Right lung (tissue), 5 donors: ENCODE results near the gene ZDHHC7. TPM values are rescaled to one million over a fixed set of nuclear protein-coding genes. Genes with fewer than 3 reads are reported as not detected.
"Not testable (repeated sequence)": the region's sequence is repeated elsewhere in the genome, so short reads cannot be mapped to it uniquely, and the experiment has no call there.

Experiments used
- DNase-seq, 2 donors: peaks; one replicate each; pipeline ENCODE4 v3.0.0-alpha.2; 2013
- polyA plus RNA-seq, 5 donors: library from polyadenylated mRNA; unstranded; fragments of 120-200 nt; gene quantifications; one replicate each; pipeline versions ENCODE4 v1.2.1 to v1.2.3, GENCODE V29; 2013; ENCODE audit warnings: inconsistent platforms in 1 of 5, low replicate concordance in 1 of 5; ENCODE audit not compliant: insufficient read length in 5 of 5, insufficient read depth in 1 of 5

ZDHHC7 gene
- polyA plus RNA-seq, 5 donors: 52.9 to 68.4 (median 59.7) TPM

DNA sequence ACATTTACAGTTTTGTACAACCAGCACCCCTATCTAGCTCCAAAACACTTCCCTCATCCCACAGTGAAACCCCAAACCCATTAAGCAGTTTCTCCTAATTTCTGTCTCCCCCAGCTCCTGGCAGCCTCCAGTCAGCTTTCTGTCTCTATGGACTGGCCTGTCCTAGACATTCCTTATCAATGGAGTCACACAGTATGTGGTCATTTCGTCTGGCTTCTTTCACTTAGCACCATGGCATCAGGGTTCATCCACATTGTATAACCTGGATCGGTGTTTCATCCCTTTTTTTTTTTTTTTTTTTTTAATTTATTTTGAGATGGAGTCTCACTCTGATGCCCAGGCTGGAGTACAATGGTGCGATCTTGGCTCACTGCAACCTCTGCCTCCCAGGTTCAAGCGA lies 68.5 kb downstream of the ZDHHC7 start:
- no peak for DNase-seq

DNA sequence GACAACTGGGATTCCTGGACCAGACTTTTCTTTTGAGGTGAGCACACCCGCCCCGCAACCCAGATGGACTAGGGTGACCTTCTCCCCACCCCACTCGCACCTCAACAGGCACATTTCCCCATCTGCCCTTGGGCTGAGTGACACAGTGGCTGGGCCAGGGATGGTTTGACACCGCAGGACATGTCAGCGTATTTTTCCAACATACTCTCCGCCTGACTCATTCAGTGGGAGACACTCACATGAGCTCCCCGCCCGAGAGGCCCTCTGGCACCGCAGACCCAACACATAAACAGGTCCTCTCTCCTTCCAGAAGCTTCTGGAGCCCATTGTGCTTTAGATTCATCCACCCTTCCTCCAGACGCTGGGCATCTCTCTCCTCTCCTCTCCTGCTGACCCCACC lies 69.4 kb downstream of the ZDHHC7 start:
- no peak for DNase-seq

DNA sequence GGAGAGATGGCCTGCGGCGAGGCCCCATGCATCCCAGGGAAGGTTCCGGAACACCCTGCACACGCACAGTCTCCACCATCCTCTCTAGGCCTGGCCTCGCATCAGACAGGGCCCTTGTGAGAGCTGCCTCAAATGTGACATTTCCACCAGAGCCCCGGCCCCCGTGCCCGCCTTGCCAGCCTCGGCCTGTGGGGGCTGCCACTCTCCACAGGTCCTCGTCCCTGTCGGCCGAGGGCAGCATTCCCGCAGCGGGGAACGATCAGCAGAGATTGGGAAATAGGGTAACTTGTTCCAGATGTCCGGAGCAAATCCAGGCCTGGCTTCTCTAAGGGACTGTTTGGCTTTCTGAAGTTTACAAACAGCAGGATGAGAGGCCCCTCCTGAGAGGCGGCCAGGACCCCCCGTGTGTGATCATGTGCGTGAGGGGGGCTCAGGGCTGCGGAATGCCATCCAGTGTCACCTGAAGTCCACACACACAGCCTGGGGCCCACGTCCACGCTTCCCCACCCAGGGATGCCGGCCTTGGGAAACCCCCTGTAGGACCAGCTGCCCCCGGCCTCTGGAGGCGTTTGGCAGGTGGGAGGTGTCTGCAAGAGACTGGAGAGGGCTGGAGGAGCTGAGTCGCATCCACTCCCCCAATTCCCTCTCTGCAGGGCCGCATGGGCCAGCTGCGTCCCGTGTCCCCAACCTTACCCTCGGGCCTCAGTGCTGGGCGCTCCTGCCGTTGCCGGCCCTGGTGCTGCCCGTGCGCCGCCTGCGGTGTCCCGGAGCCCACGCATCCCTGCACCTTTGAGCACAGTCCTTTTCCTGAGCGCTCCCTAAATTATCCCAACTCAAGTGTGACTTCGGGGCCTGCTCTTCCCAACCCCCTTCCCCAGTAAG lies 70.4 kb downstream of the ZDHHC7 start:
- peak in 1 of 2 donors; percentile 64 for DNase-seq

DNA sequence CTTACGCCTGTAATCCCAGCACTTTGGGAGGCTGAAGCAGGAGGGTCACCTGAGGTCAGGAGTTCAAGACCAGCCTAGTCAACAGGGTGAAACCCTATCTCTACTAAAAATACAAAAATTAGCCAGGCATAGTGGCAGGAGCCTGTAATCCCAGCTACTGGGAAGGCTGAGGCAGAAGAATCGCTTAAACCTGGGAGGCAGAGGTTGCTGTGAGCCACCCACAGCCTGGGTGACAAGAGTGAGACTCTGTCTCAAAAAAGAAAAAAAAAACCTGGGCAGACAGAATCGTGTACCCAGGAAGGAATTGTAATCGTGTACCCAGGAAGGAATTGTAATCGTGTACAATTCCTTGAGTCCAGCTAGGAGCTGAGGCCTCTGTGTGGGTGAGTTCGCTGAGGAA lies 72.7 kb downstream of the ZDHHC7 start:
- not testable (repeated sequence) for DNase-seq

DNA sequence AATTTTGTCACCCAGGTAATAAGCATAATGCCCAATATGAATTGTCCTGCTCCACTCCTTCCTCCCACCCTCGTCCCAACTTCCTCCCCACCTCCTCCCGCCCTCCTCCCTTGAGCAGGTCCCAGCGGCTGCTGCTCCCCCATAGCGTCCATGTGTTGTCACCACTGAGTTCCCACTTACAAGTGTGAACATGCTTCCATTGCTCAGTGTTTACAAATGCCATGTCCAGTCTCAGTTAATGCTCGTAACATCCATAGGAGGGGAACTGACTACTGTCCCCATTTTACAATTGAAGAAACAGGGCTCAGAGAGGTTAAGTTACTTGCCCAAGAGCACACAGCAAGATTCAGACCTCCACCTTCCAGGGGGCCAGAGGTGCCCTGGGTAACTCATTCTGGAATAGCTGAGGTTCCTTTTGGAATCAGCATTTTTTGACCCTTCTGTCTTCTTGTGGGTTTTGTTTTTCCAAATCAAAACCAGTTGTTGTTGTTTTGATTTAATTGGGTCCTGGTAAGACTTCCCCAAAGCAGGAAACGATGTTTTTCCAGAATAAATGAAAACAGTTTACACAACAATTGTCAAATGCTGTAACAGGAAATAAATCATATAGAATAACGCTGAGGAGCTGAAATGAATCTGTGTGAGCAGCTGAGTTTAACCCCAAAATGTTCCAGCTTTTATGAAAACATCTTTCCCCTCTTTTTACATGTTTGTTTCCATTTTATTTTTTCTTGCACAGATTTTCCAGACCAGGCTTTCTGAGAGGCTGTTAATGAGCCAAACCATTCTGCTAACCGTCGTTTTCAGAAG lies 73.9 kb downstream of the ZDHHC7 start:
- peak in 1 of 2 donors; percentile 60 for DNase-seq

DNA sequence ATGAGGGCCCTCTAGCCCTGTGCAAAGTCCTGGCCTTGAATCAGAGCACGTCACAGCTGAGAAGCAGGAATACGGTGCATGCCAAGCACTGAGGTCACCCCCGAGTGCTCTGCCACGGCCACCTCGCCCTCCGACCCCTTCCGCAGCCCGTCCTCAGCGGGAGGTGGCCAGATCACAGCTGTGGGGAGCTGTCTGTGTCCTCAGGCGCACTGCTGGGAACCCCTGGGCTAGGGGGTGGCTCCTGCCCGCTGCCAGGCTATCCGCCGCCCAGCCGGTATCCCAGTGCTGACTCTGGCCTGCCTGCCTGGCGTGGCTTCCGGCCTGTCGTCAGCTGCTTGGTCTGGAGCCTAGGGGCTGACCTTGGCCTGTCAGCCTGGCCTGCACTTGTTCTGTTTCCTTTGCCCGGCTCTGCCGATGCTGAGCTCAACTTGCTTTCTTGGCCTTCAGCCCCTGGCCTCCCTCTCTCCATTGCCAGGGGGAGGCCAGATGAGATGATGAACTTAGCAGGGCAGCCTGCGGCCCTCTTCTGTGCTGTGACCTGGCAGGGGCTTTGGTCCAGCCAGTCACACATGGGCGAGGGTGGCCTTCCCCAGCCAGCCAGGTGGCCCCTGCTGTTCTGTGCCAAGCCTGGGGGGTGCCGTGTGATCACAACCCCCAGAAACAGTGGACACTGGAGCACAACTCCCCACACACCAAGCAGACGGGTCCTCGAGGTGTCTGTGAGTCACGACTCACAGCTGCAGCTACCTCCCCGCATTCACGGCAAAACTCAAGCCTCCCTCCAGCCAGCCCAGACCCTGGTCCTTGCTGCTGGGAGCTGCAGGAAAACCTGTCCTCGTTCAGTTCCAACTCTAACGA lies 77.3 kb downstream of the ZDHHC7 start:
- no peak for DNase-seq

DNA sequence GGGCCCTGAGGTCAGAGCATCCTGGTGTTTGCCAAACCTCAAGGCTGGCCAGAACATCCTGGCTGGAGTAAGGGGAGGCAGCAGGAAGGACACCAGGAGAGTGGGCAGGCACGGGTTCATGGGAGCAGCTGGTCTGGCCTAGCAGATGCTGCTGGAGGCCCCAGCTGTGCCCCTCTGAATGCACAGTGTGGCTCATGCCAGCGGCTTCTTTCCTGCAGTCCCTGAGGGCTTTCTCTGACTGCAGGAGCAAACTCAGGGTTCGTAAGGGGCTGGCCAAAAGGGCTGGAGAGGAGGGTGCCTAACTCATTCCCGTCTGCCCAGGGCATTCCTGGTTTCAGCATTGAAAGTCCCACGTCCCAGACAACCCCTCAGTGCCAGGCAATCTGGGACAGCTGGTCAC lies 78.7 kb downstream of the ZDHHC7 start:
- no peak for DNase-seq

DNA sequence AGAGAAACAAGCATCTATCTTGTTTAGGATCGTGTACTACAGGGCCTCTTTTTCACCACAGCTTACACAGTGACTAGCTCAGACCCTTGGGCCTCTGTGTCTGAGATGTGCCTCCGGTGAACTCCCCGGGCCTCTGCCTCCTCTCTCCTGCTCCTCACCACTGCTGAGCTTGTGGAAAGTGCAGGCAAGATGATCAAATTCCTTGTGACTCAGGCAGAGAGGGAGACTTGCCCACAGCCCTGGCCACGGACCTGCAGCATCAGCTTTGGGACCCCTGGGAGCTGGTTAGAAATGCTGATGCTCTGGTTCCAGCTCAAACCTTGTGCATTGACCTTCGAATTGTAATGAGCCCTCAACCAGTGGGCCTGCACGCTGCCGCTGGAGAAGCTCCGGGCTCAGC lies 79.8 kb downstream of the ZDHHC7 start:
- no peak for DNase-seq

DNA sequence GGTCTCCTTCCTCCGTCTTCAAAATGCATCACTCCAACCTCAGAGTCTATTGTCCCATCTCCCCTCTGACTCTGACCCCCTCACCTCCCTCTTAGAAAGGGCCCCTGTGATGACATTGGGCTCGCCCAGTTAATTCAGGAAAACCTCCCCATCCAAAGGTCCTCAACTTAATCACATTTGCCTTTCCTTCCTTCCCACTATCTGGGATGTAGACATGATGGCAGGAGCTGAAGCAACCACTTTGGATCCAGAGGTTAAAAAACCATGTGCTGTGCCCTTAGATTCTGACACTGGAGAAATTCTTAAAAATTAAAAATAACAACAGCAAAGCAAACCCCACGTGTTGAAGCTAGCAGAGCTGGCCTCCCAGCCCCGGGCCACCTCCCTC lies 80.2 kb downstream of the ZDHHC7 start:
- DNase-seq: no peak

DNA sequence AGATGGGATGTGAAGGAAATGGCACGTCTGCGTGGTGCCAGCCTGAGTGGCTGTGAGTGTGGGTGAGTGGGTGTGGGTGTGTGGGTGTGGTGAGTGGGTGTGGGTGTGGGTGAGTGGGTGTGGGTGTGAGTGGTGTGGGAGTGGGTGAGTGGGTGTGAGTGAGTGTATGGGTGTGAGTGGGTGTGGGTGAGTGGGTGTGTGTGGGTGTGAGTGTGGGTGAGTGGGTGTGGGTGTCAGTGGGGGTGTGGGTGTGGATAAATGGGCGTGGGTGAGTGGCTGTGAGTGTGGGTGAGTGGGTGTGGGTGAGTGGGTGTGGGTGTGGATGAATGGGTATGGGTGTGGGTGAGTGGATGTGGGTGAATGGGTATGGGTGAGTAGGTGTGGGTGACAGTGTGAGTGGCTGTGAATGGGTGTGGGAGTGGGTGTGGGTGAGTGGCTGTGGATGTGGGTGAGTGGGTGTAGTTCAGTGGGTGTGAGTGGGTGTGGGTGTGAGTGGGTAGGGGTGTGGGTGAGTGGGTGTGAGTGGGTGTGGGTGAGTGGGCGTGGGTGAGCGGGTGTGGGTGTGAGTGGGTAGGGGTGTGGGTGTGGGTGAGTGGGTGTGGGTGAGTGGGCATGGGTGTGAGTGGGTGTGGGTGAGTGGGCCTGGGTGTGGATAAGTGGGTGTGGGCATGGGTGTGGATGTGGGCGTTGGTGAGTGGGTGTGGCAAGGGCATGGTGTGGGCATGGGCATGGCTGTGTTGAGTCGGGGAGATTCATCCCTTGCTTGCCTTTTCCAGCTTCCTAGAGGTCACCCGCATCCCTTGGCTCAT lies 80.8 kb downstream of the ZDHHC7 start:
- DNase-seq: no peak

DNA sequence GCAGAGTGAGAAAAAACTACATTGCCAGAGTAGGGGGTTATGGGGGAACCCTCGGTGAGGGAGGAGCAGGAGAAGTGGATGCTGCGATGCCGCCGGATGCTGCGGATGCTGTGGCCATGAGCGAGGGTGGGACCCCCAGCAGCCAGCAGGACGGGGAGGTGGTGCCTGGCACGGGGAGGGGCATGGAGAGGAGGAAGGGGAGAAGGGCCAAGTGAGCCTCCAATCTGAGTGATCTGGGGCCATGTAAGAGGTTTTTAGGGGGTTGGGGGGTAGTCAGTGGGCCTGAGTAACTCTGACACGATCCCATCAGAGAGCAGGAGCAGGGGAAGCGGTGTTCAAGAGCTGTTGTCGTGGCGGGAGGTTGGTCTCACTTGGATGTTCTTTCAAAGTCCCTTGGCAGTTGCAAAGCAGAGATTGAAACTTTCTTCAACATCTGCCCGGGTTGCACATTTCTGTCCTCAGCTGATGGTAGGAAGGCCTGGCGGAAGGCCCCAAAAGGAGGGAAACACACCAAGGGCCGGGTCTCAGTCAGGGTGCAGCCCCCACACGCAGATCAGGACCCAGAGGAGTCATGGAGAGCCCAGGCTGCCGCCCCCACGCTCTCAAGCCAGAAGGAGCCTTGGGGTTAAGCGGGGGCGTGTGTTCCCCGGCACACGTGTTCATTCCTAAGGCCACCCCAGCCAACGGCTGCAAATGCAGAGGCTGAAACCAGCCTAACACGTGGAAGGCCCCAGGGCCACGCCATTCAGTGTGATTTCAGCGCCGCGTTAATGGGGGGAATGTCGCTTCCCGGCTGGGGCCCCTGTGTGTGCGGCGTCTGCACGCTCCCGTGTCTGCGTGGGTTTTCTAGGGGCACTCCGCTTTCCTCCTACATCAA lies 81.7 kb downstream of the ZDHHC7 start:
- no peak for DNase-seq

DNA sequence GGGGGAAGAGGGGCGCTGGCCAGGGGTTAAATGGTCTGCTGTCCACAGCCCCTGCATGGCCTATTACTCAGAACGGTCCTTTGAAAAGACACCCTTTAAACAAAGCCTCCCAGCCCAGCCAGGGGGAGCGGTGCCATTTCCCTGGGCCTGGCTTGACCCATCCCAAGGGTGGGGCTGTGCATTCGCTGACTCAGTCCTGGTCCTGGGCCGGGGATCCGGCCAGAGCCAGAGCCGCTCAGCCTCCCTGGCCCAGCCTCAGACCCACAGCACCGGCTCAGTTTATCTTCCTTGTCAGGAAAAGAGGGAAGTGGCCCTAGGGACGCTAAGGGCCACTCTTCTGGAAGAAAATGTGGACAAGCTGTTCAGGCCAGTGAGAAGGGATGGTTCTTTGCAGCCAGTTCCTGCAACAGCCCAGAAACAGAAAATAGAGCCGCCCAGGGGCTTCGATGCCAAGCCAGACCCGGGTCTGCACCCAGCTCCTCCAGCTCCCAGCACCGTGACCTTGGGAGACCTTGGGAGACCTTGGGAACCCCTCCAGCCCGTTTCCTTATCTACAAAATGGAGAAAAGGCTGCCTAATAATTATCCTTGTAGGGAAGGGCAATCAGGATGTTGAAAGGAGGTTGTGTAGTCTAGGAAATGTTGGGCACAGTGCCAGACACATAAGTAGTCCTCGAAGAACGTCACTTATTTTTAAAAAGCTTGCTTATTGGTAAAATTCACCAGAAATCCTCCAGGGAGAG lies 82.5 kb downstream of the ZDHHC7 start:
- DNase-seq: no peak

DNA sequence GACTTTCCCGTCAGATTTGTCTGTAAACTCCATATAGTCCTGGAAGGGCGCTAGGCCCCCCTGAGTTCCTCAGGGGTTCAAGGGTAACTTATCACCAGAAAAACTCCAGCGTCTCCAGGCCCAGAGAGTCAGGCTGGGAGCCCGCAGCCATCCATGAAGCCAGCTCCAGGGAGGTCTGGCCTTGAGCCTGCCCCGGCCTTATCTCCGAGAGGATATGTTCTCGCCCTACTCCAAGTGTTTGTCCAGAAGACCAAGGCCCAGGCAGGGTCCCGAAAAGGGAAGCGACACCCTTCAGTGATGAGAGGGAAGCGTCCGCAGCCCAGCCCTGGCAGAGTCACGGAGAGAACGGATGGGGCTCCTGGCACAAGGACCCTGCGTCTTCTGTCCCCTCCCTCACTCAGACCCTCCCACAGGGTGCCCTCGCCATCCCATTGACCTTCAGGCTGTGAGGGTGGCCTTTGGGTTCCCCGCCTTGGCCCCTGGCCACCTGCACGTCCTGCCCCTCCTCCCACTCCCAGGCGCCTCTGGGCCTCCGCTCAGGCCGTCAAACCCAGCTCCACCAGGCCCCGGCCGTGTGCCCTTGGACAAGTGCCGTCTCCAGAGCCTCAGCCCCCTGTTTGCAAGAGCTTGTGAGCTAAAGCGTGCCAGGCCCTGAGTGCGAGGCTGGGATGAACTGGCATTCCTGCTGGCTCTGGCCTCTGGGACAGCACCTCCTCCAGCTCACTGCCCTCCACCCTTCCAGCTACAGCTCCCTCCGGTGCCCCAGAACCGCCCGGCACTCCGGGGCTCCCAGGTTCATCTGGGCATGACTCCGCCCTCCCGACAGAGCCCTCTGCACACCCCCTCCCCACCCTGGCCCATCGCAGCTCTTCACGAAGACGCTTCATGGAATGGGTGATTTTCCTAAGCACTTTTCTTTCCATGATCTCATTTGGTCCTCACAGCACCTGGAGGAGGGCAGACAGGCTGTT lies 83.4 kb downstream of the ZDHHC7 start:
- no peak for DNase-seq

DNA sequence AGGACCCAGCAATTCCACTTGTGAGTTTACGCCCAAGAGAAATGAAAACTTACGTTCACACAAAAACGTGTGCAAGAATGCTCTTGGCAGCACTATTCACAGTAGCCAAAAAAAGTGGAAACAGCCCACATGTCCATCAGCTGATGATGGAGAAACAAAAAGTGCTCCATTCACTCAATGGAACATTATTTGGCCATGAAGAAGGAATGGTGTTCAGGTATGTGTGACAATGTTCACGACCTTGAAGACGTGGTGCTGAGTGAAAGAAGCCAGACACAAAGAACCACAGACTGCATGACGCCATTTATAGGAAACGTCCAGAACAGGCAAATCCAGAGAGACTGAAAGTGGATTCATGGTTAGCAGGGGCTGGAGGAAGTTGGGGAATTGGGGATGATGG lies 84.9 kb downstream of the ZDHHC7 start:
- no peak for DNase-seq

DNA sequence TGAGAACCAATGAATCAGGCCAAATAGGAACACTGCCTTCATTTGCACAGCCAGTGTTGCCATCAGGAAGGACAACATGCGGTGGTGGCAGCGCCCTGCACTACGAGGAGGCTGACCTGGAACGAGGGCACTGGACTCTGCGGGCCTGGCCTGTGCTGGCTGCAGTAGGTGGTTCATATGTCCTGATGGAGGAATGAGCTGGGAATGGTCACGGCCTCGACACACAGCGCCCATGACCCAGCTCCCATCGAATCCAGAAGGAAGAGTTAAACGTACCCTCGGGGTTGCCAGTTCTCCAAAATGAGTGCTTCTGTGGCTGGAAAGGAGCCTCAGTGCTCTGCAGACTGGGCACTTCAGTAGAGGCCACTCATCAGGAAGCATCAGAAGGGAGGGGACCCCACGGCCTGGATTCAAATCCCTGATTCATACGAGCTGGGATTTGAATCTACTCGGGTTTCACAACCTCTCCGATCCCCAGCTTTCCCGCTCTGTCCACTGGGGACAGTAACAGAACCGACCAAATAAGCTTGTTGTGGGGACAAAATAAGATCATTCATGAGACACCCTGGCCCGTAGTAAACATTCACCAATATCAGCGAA lies 85.5 kb downstream of the ZDHHC7 start:
- no peak for DNase-seq

DNA sequence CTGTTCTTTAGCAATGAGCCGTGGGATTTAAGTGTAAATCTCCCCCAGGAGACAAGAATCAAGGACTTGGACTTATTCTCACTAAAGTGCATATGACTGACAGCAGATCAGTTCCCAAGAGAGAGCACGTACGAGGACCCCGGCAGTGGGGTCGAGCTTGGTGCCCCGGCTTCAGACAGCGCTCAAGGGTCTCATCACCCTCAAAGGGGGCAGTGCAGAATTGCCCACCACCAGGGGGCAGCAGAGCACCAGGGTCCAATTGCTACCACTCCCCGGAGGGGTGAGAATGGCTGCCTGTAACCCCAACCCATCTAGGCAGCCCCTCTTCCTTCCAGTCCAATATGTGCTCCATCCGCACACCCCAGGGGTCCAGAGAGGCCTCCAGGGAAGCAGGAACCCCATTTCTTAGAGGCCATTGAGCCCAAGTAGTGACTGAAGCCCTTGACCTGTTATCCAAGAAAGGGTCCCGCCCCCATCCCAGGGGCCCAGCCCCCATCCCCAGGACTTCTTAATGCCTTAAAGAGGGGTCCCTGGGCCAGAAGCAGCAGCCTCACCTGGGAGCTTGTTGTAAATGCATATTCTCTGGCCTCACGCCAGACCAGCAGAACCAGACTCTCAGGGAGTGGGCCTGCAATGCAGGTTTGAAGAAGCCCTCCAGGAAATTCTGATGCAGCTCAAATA lies 86.1 kb downstream of the ZDHHC7 start:
- DNase-seq: no peak
